Adrenal gland (tissue), 5 donors: Measurements from ENCODE around the gene TNS4.

ENCODE experiments used
- CTCF ChIP-seq, 6 experiments: fragments of 450-650 bp in 4 of 6; fragments of 200-600 bp in 2 of 6; sonication (generic) in 1 of 6; IDR thresholded peaks; 1 replicate in 5 of 6; 2 replicates in 1 of 6; pipeline versions ENCODE4 v1.5.1 to v1.8.0; 2016 to 2021; ENCODE audit warnings: antibody characterized with exemption in 6 of 6, mild to moderate bottlenecking in 2 of 6, moderate library complexity in 1 of 6
- POLR2A ChIP-seq, 2 donors: fragments of 450-650 bp; IDR thresholded peaks; one replicate each; pipeline ENCODE4 v1.6.1; 2017; ENCODE audit warnings: antibody characterized with exemption in 2 of 2, mild to moderate bottlenecking in 2 of 2, moderate library complexity in 1 of 2
- donor health status: DM: no; HTN: no; CAD: no.

- TF ChIP-seq CTCF (IDR thresholded peaks at IDR 0.05) (no peak), POLR2A (IDR thresholded peaks at IDR 0.05) (no peak)
Measured at GRCh38 chr17:40486522-40487370, 14.7 kb downstream of the TNS4 start.
